Thyroid gland (tissue), 4 donors: ENCODE results near the gene PPP2R2C. TPM values are rescaled to one million over a fixed set of nuclear protein-coding genes. Genes with fewer than 3 reads are reported as not detected.

Experiments
- DNase-seq, 2 donors: peaks; one replicate each; pipeline ENCODE4 v3.0.0-alpha.2; 2019
- H3K27ac ChIP-seq, 3 donors: fragments of 200-600 bp; sonication (generic); 1 replicate in 2 of 3; 2 replicates in 1 of 3; pipeline ENCODE4 v1.5.1; 2016 to 2019; ENCODE audit warnings: mild to moderate bottlenecking in 1 of 3, moderate library complexity in 1 of 3
- H3K27me3 ChIP-seq: fragments of 200-600 bp; sonication (generic); one replicate; pipeline ENCODE4 v1.5.1; 2019
- H3K36me3 ChIP-seq, 2 donors: fragments of 200-600 bp; sonication (generic); one replicate each; pipeline ENCODE4 v1.5.1; 2016 to 2019
- H3K4me1 ChIP-seq, 2 donors: fragments of 200-600 bp; sonication (generic); one replicate each; pipeline ENCODE4 v1.5.1; 2017 to 2019
- H3K4me3 ChIP-seq, 3 donors: fragments of 200-600 bp; sonication (generic); replicated peaks in 1 of 3; 1 replicate in 2 of 3; 2 replicates in 1 of 3; pipeline ENCODE4 v1.5.1; 2016; ENCODE audit warnings: mild to moderate bottlenecking in 1 of 3
- H3K9me3 ChIP-seq: fragments of 200-600 bp; sonication (generic); one replicate; pipeline ENCODE4 v1.5.1; 2017
- CTCF ChIP-seq, 6 experiments: fragments of 200-600 bp in 3 of 6; fragments of 450-650 bp in 3 of 6; sonication (generic) in 3 of 6; IDR thresholded peaks; one replicate each; pipeline ENCODE4 v1.5.1; 2016 to 2019; ENCODE audit warnings: antibody characterized with exemption in 6 of 6, mild to moderate bottlenecking in 2 of 6, inconsistent platforms in 1 of 6, moderate library complexity in 1 of 6
- POLR2A ChIP-seq, 2 donors: fragments of 450-650 bp; IDR thresholded peaks; one replicate each; pipeline ENCODE4 v1.6.1; 2017; ENCODE audit warnings: antibody characterized with exemption in 2 of 2, mild to moderate bottlenecking in 2 of 2, moderate library complexity in 1 of 2
- WGBS, 2 donors: methylation state at CpG; one replicate each; pipeline ENCODE4 v1.1.5; 2017; 5-methylcytosine and 5-hydroxymethylcytosine counted together
- intact Hi-C: fragments of 100-400 bp; cut with DNase I; formaldehyde crosslinking; loops from one replicate; pipeline ENCODE4 v1.15.1; 2023
- total RNA-seq, 4 donors: library from RNA; depleted of rRNA; stranded (reverse); fragments of >200 nt; gene quantifications; one replicate each; pipeline ENCODE4 v1.2.3, GENCODE V29; 2016

PPP2R2C gene
- total RNA-seq, 4 donors from 2014 or later = 0.15 to 1.5 (median 0.33) TPM; not detected in 1

- Histone ChIP-seq H3K9me3 (no peaks in the 10 kb centered on the region), H3K27ac (peak overlapping the region; percentile 5 to 24 (median 13)), H3K27me3 (no peaks in the 10 kb centered on the region), H3K36me3 (peaks cover 52 to 55% of the 10 kb centered on the region in 2 donors), H3K4me1 (peaks cover 3 to 10% of the 10 kb centered on the region in 2 donors), H3K4me3 (no peak overlapping the region)
- TF ChIP-seq POLR2A (IDR thresholded peaks at IDR 0.05) (no peak), CTCF (IDR thresholded peaks at IDR 0.05) (no peak)
- 79 to 90% methylated on average over 13 to 16 of the region's 16 CpGs for WGBS, 2 donors
- DNase-seq = peak; percentile 79 to 87
- intact Hi-C loops = no loop called here
Measured at GRCh38 chr4:6287017-6287788, 185.2 kb downstream of the PPP2R2C start.

- WGBS, 2 donors = 90 to 91% methylated on average over 3 to 4 of the region's 4 CpGs
- H3K36me3 ChIP-seq = peaks cover 34 to 43% of the 10 kb centered on the region in 2 donors
- no peak for DNase-seq
Measured at GRCh38 chr4:6283282-6283681, 189.1 kb downstream of the PPP2R2C start.

GRCh38 chr4:6282314-6282771 is 190.1 kb downstream of the PPP2R2C start:
- Histone ChIP-seq H3K4me1 (peaks cover 13 to 29% of the 10 kb centered on the region in 2 donors), H3K27ac (no peak overlapping the region), H3K36me3 (peaks cover 35 to 47% of the 10 kb centered on the region in 2 donors), H3K4me3 (no peak overlapping the region), H3K9me3 (no peaks in the 10 kb centered on the region), H3K27me3 (no peaks in the 10 kb centered on the region)
- WGBS, 2 donors = 85 to 86% methylated on average over 6 of the region's 6 CpGs
- TF ChIP-seq CTCF (IDR thresholded peaks at IDR 0.05) = no peak
- TF ChIP-seq POLR2A (IDR thresholded peaks at IDR 0.05) = no peak
- no peak for DNase-seq
- intact Hi-C loops = no loop called here

More at GRCh38 chr4:6283282-6283681, 189.1 kb downstream of the PPP2R2C start:
- Histone ChIP-seq H3K9me3 (no peaks in the 10 kb centered on the region), H3K27ac (no peak overlapping the region), H3K4me1 (peaks cover 6 to 23% of the 10 kb centered on the region in 2 donors), H3K4me3 (no peak overlapping the region), H3K27me3 (no peaks in the 10 kb centered on the region)
- no peak for TF ChIP-seq CTCF (IDR thresholded peaks at IDR 0.05)
- no peak for TF ChIP-seq POLR2A (IDR thresholded peaks at IDR 0.05)
- intact Hi-C loops = no loop called here

- TF ChIP-seq CTCF (IDR thresholded peaks at IDR 0.05) = no peak
- TF ChIP-seq POLR2A (IDR thresholded peaks at IDR 0.05) = no peak
- Histone ChIP-seq H3K4me3 (no peak overlapping the region), H3K4me1 (peaks cover 15 to 32% of the 10 kb centered on the region in 2 donors), H3K9me3 (no peaks in the 10 kb centered on the region), H3K27me3 (no peaks in the 10 kb centered on the region), H3K36me3 (peaks cover 32 to 41% of the 10 kb centered on the region in 2 donors), H3K27ac (peak overlapping the region in 1 of 3 donors; percentile 23)
- WGBS, 2 donors = 79 to 88% methylated on average over 16 to 20 of the region's 20 CpGs
- intact Hi-C loops = no loop called here
- no peak for DNase-seq
Measured at GRCh38 chr4:6281436-6282313, 190.7 kb downstream of the PPP2R2C start.
